HTR-8/SVneo (cell line): ENCODE measurements around the gene LSS.
A peak's percentile ranks its signal among the peaks of the same experiment; 100 is the strongest.
"Not testable (repeated sequence)": the region's sequence is repeated elsewhere in the genome, so short reads cannot be mapped to it uniquely, and the experiment has no call there.

Source experiments
- DNase-seq: peaks from one replicate; pipeline ENCODE4 v3.0.0; 2011; ENCODE audit warnings: low spot score, mixed read lengths; ENCODE audit not compliant: insufficient read length
- FAIRE-seq: peaks from 2 replicates; lab custom pipeline; 2011; peaks lifted over from hg19 to GRCh38; lab: Jason Lieb, UNC

LSS gene

DNA sequence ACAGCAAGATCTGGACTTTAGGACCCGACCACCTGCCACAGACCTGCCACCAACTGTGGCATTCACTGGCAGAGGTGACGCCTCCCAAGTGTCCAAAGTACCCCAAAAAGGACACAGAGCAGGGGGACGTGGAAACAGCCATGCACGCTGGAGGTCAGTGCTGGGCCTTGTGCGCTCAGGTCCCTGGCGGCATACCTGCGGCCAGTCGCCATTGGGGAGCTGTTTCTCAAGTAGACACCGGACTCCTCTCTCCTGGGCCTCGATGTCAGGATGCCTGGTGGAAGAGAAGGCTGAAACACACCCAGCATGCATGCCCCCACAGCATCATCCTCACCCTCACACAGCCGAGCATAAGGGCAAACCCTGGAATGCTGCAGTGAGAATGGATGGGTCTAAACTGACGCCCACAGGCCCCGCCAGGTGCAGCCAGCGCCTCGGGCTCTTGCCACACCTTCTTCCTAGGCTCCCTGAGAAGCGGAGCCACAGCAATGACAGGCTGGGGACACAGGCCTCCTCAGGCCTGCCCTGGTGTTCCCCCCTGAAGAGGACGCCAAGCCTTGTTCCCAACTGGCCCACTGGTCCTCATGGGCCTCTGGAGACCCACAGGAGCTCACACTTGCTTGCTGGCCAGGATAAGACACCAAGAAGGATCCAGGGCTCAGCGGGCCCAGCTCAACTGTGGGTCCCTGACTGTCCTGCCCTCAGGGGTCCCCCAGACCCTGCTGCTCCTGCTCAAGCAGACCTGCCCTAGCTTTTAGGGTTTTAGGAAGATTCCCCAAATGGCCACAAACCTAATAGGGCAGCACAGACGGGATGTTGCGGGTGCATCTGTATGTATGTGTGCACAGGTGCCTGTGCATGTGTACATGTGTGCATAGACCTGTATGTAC is 36.6 kb downstream of the LSS start:
- DNase-seq, result no peak
- FAIRE-seq, result no peak

DNA sequence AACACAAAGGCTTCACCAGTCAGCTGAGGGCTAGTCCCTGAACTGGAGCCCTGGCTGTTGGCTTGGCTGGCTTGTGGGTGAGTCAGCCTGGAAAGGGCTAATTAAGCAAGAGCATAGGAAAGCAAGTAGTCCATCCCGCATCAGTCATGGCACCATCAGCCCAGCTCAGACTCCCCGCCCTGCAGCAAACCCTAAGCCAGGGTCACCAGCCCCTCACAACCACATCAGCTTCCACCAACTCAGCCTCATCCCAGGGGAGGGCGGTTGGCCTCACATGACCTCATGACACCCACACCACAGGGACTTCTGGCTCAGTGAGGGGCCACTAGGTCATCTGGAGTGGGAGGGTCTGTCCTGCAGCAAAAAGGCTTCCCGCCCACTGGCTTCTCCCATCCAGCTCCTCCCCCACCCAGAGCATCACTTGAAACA is 37.3 kb downstream of the LSS start:
- no peak for FAIRE-seq

DNA sequence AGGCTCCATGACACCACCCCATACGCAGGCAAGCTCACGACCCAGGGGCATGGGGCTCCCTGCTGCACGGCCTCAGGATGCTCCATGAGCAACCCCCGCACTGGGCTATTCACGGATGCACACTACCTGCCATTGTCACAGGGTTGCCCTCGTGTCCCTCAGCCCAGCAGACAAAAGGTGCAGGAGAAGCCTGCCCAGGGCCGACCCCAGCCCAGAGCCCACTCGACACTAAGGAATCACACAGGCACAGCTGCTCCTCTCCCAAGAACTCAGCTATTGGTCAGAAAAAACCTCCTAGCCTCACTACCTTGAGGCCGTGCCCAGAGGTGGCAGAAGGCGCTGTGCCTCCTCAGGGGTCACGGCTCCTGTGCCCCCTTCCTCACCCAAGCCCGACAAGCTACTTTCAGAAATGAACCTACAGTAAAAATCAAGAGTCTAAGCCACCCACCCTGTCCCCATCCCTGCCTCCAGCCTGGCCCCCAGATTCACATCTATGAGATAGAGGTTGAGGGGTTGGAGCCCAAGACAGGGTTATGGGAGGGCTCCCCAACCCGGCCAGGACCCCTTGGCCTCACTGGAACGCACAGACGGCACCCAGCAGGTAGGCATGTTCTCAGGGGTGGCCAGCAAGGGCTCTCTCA is 38.0 kb downstream of the LSS start:
- no peak for DNase-seq

More for the DNA sequence above, 37.3 kb downstream of the LSS start:
- peak; percentile 28 for DNase-seq

DNA sequence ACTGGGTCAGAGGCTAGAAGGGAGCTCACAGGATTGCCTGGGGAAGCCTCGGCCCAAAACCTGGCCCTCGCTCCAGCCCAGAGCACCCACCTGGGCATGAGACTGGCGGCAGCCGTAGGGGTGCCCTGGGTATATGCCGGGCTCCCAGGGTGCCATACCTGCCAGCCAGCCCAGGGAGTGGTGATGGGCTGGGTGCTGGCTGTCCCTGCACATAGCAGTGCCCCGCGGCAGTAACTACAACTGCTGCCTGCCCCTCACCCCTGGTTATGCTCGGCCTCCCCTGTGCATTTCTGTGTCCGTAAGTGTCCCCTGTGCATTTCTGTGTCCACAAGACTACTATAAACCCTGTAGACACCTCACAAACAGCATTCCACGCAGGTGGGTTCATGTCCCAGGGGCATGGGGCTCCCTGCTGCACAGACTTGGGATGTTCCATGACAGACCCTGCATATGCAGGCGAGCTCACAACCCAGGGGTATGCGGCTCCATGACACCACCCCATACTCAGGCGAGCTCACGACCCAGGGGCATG is 38.5 kb downstream of the LSS start:
- no peak for DNase-seq
- no peak for FAIRE-seq

More for the DNA sequence above, 38.0 kb downstream of the LSS start:
- FAIRE-seq, result no peak

DNA sequence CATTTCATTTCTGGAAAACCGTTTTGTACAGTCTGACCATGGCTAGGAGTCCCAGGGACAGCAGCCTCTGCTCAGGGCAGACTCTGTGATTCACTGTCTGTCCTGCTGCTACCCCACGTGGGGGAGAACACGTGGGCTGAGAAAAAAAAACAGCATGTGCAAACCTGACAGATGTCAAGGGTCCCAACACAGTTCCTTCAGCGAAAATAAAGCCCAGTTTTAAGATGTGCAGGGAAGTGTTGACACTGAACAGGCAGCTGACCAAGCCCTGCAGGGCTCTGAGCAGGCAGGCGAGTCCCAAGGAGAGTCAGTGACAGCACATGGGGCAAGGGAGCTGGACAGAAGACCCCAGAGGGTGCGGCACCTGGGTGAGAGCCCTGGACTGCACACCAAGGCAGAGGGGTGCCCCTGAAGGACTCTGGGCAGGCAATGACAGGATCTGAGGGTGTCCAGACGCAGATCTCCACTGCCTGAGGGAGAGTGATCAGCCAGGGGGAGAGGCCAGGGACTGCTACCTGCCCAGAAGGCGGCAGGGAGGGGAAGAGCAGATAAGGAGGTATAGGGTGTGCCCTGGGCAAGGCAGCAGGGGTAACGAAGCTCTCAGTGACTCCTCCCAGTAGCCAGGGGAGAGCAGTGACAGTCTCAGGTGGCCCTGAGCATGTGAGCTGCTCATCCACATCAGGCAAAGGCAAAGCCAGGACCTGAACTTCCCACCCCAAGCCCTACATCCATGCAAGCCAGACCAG is 39.2 kb downstream of the LSS start:
- DNase-seq (no peak), FAIRE-seq (no peak)

DNA sequence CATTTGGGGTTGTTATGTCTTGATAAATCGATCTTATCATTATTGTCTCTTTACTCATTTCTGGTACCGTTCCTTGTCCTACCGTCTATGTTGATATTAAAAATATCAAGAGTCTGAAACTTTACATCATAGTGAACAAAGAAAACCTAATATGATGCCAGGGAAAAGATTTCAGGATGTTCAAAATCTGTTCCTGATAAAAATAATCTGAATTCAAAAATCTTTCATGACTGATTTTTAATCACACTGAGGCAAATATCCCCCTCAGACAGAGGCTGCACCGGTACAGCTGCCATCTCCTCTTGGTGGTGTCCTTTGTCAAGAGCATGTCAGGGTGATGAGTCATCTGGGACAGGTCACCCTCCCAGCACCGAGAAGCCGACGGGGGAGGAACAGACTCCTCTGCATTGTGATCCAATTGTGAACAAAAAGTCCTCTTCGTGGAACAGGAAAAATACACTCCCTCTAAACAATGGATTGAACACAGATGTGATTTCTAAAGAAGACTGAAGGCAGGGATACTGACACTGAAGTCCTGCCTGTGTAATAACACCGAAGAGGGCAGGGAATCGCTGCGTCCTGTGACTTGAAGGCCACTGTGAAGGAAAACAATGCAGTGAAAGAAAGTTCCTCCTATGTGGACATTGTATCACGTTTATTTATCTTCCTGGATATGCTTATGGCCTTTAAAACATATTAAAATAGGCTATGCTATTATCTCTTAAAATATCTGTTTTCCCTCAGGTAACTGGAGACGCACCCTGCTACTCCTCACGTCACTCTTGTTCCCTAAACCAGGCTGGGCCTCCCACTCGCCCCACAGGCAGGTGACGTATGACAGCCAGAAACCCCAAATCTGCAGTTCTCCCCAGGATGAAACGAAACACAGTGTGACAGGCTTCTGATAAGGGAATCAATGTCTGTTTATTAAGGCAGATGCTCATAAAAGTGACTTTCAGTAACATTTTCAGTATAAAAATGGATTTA is 40.1 kb downstream of the LSS start:
- peak; percentile 75 for DNase-seq

DNA sequence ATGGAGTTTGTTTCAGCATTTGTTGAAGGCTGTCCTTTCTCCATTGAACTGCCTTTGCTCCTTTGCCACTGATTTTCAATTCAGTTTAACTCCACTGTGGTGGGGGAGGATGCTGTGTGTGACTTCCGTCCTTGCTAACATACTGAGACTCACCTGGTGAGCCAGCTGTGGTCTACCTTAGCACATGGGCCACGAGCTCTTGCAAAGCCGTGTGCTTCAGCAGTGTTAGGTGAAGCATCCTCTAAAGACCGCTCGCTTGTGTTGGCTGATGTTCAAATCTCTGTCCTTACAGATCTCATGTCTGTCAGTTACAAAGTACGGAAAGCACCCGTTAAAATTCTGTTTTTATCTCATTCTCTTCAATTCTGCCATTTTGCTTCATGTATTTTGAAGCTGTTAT is 40.8 kb downstream of the LSS start:
- FAIRE-seq, result no peak
- DNase-seq, result no peak

More for the DNA sequence above, 40.1 kb downstream of the LSS start:
- FAIRE-seq, result no peak

DNA sequence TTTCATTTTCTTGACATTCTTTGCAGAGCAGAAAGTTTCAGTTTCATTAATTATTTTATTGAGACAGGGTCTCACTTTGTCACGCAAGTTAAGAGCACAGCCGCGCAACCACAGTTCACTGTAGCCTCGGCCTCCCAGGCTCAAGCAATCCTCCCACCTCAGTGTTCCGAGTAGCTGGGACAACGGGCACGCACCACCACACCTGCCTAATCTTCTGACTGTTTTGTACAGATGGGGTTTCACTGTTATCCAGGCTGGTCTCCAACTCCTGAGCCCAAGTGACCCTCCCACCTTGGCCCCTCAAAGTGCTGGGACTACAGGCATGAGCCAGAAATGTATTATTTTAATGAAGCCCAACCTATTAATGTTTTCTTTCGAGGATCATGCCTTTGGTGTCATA is 41.3 kb downstream of the LSS start:
- no peak for DNase-seq
- FAIRE-seq, result no peak

DNA sequence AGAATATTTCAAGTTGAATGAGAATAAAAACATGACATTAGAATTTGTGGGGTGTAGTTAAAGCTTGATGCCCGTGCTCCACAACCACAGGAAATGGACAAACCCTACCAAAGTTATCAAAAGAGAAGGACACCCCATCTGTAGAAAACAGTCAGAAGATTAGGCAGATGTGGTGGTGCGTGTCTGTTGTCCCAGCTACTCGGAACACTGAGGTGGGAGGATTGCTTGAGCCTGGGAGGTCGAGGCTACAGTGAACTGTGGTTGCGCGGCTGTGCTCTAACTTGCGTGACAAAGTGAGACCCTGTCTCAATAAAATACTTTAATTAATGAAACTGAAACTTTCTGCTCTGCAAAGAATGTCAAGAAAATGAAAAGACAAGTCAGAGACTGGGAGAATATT is 42.9 kb downstream of the LSS start:
- DNase-seq (no peak), FAIRE-seq (no peak)

DNA sequence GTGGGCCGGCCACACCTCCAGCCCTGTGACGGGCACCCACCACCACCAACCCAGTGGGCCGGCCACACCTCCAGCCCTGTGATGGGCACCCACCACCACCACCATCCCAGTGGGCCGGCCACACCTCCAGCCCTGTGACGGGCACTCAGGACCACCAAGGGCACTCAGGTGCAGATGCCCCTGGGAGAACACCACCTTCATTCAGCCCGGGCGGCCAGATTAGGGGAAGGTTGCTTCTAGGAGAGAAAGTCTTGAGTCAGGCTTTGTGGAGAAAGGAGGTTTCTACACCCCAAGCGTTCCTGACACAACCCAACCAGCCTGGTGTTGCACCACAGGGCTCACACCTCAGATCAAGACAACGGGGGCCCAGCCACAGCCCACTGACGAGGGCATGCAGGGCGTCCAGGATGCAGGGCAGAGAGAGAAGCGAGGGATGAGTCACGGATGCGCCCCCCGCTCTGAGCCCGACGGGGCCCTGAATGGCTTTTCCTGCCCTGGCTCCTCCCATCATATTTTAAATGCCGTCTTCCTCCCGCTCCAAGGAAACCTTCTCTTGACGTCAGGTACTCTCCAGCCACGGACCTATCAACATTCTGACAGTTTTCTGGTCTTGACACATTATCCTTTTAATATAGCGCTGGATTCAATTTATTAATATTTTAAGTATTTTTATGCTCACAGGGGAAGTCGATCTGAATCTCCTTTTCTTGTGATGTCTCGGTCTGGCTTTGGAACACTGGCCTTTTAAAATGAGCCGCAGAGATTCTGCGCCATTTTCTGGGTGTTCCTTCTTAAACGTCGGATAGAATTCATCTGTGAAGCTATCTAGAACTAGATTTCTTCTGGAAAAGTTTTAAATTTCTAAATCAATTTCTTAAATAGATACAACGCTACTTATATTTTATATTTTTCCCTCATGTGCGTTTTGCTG is 43.7 kb downstream of the LSS start:
- peak; percentile 79 for FAIRE-seq
- peak; percentile 89 for DNase-seq

DNA sequence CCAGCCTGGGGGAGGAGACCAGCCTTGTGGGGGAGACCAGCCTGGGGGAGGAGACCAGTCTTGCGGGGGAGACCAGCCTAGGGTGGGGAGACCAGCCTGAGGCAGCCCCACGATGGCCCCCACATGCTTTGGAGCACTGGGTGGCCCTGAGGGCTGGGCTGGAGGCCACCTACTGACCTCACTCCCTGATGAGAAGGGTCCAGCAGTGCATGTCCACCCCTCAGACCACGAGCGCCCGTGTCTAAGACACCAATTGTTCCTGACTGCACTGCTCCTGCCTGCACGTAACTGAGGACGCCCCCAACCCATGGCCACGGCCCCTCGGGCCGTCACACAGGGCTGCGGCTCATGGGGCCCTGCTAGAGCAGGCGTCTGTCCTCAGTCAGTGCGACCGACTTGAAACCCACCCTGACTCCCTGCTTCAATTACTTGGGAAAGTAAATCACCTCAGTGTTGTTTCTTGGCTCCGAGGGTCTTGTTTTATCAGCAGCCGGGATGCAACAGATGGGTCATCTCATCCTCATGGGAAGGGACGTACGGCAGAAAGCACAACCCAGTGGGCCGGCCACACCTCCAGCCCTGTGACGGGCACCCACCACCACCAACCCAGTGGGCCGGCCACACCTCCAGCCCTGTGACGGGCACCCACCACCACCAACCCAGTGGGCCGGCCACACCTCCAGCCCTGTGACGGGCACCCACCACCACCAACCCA is 44.5 kb downstream of the LSS start, which contains the start of gene SPATC1L:
Gene SPATC1L (minus strand): TSS at position 550 of the 715 bp plus-strand sequence. CDS start 1,643 bp downstream, outside the sequence.
- FAIRE-seq (no peak), DNase-seq (peak; percentile 79)

DNA sequence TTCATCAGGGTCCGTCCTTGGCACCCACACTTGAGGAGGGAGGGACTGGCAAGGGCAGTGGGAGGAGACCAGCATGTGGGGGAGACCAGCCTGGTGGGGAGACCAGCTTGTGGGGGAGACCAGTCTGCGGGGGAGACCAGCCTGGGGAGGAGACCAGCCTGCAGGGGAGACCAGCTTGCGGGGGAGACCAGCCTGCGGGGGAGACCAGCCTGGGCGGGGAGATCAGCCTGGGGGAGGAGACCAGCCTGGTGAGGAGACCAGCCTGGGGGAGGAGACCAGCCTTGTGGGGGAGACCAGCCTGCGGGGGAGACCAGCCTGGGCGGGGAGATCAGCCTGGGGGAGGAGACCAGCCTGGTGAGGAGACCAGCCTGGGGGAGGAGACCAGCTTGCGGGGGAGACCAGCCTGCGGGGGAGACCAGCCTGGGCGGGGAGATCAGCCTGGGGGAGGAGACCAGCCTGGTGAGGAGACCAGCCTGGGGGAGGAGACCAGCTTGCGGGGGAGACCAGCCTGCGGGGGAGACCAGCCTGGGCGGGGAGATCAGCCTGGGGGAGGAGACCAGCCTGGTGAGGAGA is 45.2 kb downstream of the LSS start:
- FAIRE-seq, DNase-seq: not testable (repeated sequence)

DNA sequence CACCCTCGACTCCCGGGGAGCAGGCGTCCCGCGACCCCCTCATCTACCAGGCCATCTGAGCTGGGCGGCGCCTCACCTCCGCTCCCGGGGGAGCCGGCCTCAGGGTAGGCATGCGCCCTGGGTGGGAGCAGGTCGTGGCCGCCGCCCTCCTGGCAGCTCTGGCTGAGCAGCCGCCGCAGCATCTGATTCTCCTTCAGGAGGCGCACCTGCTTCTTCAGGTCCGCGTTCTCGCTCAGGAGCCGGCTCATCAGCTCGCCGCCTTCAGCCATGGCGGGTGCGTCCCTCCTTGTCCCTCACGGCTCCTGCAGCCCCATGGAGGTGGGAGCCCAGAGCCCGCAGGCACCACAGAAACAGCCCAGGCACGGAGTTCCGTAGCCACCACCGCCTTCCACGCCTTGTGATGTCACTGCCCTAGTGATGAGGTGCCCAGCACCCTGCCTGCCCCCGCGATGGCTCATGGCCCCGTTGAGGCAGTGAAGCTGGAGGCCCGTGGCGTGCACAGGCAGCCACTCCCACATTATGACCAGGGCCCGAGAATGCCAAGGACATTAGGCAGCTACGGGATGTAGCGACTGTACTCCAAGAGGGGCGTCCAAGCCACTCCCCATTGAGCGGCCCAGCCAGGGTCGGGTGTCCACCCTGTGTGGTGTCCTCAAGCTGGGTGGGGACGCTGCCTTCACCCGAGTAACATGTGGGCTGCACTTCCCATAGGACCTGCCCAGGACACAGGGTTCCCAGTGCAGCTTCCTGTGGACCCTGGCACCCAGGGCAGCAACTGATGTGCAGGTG is 45.8 kb downstream of the LSS start:
- FAIRE-seq (no peak), DNase-seq (no peak)

DNA sequence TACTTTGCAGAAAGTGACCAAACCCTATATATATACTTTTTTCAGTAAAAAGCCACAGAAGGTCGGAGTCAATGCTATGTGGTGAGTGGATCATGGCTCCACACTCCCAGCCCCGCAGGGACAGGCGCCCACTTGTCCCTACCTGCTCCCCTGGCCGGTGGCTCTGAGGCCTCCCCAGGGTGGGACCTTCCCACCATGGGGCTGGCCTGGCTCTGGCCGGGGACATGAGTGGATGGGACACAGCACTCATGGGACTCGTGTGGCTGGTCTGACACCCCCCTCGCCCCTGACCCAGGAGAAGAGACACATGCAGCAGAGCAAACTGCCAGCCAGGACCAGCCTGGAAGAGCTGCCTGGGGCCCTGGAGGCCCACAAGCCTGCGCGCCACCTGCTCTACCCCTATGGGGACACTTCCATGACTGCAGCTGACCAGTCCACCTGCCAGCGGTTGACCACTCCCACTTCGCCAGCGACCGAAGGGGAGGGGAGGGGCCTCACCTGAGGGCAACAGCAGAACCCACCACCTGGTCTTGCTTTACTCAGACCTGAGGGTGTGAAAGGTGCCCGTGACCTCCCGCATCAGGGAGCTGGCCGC is 46.5 kb downstream of the LSS start:
- DNase-seq, result no peak
- no peak for FAIRE-seq

DNA sequence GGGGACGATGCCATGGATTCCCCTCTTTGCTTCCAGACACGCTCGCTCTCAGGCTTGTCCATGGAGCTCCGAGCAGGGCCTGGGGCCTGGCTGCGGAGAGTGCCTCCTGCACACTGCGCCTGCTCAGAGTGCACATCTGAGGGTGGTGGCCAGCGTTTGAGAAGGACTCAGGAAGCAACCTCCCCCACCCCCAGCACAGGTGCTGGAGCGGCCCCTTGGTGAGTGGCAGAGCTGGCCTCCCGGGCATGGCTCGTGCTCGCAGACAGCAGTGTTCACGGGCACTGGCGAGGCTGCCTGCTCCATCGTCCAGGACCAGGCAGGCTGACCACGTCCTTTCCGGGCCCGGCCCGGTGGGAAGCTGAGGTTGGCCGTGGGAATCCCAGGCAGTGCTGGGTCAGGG is 47.1 kb downstream of the LSS start:
- DNase-seq, result no peak
- FAIRE-seq, result no peak

DNA sequence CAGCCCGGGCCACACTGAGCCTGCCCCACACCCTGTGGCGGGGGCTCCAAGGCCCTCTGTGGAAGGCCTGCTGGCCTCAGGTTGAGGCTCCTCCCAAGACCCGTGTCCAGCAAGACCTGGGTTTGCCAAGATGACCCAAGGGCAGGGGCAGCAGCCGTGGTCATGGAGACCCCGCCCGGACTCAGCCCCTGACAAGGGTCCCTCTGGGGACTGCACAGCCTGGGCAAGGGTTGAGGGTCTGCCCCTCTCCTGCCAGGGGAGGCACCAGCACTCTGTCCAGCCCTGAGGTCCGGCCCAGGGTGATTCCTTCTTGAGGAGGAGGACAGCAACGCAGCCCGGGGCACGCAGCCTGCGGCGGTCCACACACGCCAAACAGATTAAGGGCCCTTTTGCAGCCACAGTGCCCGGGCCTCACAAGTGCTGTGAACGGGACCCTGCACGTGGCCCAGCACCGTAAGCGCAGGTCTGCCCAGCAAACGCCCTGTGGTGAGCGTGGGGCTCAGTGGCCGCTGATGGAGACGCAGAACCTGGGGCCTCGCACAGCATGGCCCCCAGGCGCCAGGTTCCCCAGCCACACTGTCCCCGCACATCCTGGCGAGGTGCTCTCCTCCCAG is 47.7 kb downstream of the LSS start:
- DNase-seq, result no peak
- FAIRE-seq, result no peak
